Effector memory CD4-positive, alpha-beta T cell (primary cell): ENCODE measurements around the gene SORCS3.

ENCODE experiments used
- DNase-seq, 3 donors: peaks; one replicate each; pipeline ENCODE4 v3.0.0-alpha.2; 2020
- H3K27ac ChIP-seq: 2 replicates; pipeline ENCODE4 v1.7.0; 2013; ENCODE audit warnings: mild to moderate bottlenecking, low read length, moderate library complexity; ENCODE audit not compliant: insufficient read depth, poor library complexity, severe bottlenecking
- H3K27me3 ChIP-seq: replicated peaks from 2 replicates; pipeline ENCODE4 v1.7.0; 2013; ENCODE audit warnings: mild to moderate bottlenecking, low read length; ENCODE audit not compliant: insufficient read depth, control insufficient read depth, poor library complexity, severe bottlenecking
- H3K36me3 ChIP-seq: 2 replicates; pipeline ENCODE4 v1.7.0; 2013; ENCODE audit warnings: mild to moderate bottlenecking, low read length, moderate library complexity; ENCODE audit not compliant: control insufficient read depth, insufficient read depth
- H3K4me1 ChIP-seq: 2 replicates; pipeline ENCODE4 v1.7.0; 2013; ENCODE audit warnings: low read length, mild to moderate bottlenecking; ENCODE audit not compliant: control insufficient read depth, insufficient read depth, poor library complexity, severe bottlenecking
- H3K4me3 ChIP-seq: 2 replicates; pipeline ENCODE4 v1.7.0; 2013; ENCODE audit warnings: low read length, low read depth, mild to moderate bottlenecking; ENCODE audit not compliant: insufficient read depth, poor library complexity, severe bottlenecking
- H3K9me3 ChIP-seq: 2 replicates; pipeline ENCODE4 v1.7.0; 2013; ENCODE audit warnings: mild to moderate bottlenecking, low read length, moderate library complexity; ENCODE audit not compliant: control insufficient read depth

The SORCS3 gene

GRCh38 chr10:105266966-105267539, 626.0 kb downstream of the SORCS3 start:
- no peak for DNase-seq
- no peak overlapping the region for H3K4me3 ChIP-seq
- no peaks in the 10 kb centered on the region for H3K36me3 ChIP-seq
- H3K4me1 ChIP-seq = no peaks in the 10 kb centered on the region
- H3K27me3 ChIP-seq = no peaks in the 10 kb centered on the region
- no peak overlapping the region for H3K27ac ChIP-seq
- H3K9me3 ChIP-seq = no peaks in the 10 kb centered on the region

GRCh38 chr10:105268961-105269360, 627.9 kb downstream of the SORCS3 start:
- Histone ChIP-seq H3K9me3 (no peaks in the 10 kb centered on the region), H3K4me3 (no peak overlapping the region), H3K4me1 (no peaks in the 10 kb centered on the region), H3K36me3 (no peaks in the 10 kb centered on the region), H3K27me3 (no peaks in the 10 kb centered on the region), H3K27ac (no peak overlapping the region)
- DNase-seq = no peak

- Histone ChIP-seq H3K27ac (no peak overlapping the region), H3K27me3 (no peaks in the 10 kb centered on the region), H3K4me3 (no peak overlapping the region), H3K9me3 (no peaks in the 10 kb centered on the region), H3K36me3 (no peaks in the 10 kb centered on the region), H3K4me1 (no peaks in the 10 kb centered on the region)
- no peak for DNase-seq
These were observed 628.6 kb downstream of the SORCS3 start for GRCh38 chr10:105269689-105270088.

GRCh38 chr10:105274556-105275070, 633.5 kb downstream of the SORCS3 start:
- H3K9me3 ChIP-seq = no peaks in the 10 kb centered on the region

GRCh38 chr10:105278439-105278838, 637.3 kb downstream of the SORCS3 start:
- H3K9me3 ChIP-seq = no peaks in the 10 kb centered on the region
- no peak for DNase-seq

More at GRCh38 chr10:105274556-105275070, 633.5 kb downstream of the SORCS3 start:
- Histone ChIP-seq H3K27me3 (no peaks in the 10 kb centered on the region), H3K27ac (no peak overlapping the region), H3K36me3 (no peaks in the 10 kb centered on the region), H3K4me1 (no peaks in the 10 kb centered on the region), H3K4me3 (no peak overlapping the region)
- DNase-seq = no peak

GRCh38 chr10:105279101-105279500, 638.0 kb downstream of the SORCS3 start:
- Histone ChIP-seq H3K27ac (no peak overlapping the region), H3K27me3 (no peaks in the 10 kb centered on the region), H3K4me3 (no peak overlapping the region), H3K9me3 (no peaks in the 10 kb centered on the region), H3K4me1 (no peaks in the 10 kb centered on the region), H3K36me3 (no peaks in the 10 kb centered on the region)
- DNase-seq = no peak

More at GRCh38 chr10:105278439-105278838, 637.3 kb downstream of the SORCS3 start:
- Histone ChIP-seq H3K27ac (no peak overlapping the region), H3K36me3 (no peaks in the 10 kb centered on the region), H3K27me3 (no peaks in the 10 kb centered on the region), H3K4me1 (no peaks in the 10 kb centered on the region), H3K4me3 (no peak overlapping the region)

- Histone ChIP-seq H3K9me3 (no peaks in the 10 kb centered on the region), H3K36me3 (no peaks in the 10 kb centered on the region), H3K27me3 (no peaks in the 10 kb centered on the region), H3K4me3 (no peak overlapping the region), H3K27ac (no peak overlapping the region), H3K4me1 (no peaks in the 10 kb centered on the region)
- no peak for DNase-seq
These were observed 639.8 kb downstream of the SORCS3 start for GRCh38 chr10:105280895-105281294.

GRCh38 chr10:105284476-105285215, 643.6 kb downstream of the SORCS3 start:
- no peaks in the 10 kb centered on the region for H3K36me3 ChIP-seq
- DNase-seq = no peak
- no peaks in the 10 kb centered on the region for H3K27me3 ChIP-seq
- H3K4me1 ChIP-seq = no peaks in the 10 kb centered on the region
- no peak overlapping the region for H3K4me3 ChIP-seq
- no peaks in the 10 kb centered on the region for H3K9me3 ChIP-seq
- no peak overlapping the region for H3K27ac ChIP-seq

GRCh38 chr10:105288026-105288425, 646.9 kb downstream of the SORCS3 start:
- no peak for DNase-seq
- H3K9me3 ChIP-seq = no peaks in the 10 kb centered on the region
- H3K4me3 ChIP-seq = no peak overlapping the region
- no peaks in the 10 kb centered on the region for H3K4me1 ChIP-seq
- H3K36me3 ChIP-seq = no peaks in the 10 kb centered on the region
- no peaks in the 10 kb centered on the region for H3K27me3 ChIP-seq
- no peak overlapping the region for H3K27ac ChIP-seq

GRCh38 chr10:105288613-105289012, 647.5 kb downstream of the SORCS3 start:
- no peaks in the 10 kb centered on the region for H3K27me3 ChIP-seq
- no peak overlapping the region for H3K27ac ChIP-seq
- H3K36me3 ChIP-seq = no peaks in the 10 kb centered on the region
- DNase-seq = no peak
- H3K4me1 ChIP-seq = no peaks in the 10 kb centered on the region
- H3K4me3 ChIP-seq = no peak overlapping the region
- H3K9me3 ChIP-seq = no peaks in the 10 kb centered on the region
